Peyer's patch (tissue), 4 donors: ENCODE measurements around the gene SMYD3. TPM values are rescaled to one million over a fixed set of nuclear protein-coding genes. Genes with fewer than 3 reads are reported as not detected.

Source experiments
- DNase-seq, 3 donors: peaks; one replicate each; pipeline ENCODE4 v3.0.0-alpha.2; 2017 to 2019
- H3K27ac ChIP-seq, 4 donors: fragments of 200-600 bp; sonication (generic); one replicate each; pipeline ENCODE4 v1.5.1; 2016 to 2019
- H3K27me3 ChIP-seq, 2 donors: fragments of 200-600 bp; sonication (generic); one replicate each; pipeline ENCODE4 v1.5.1; 2019
- H3K36me3 ChIP-seq, 3 donors: fragments of 200-600 bp; sonication (generic); one replicate each; pipeline ENCODE4 v1.5.1; 2016 to 2019
- H3K4me1 ChIP-seq, 4 donors: fragments of 200-600 bp; sonication (generic); one replicate each; pipeline ENCODE4 v1.5.1; 2016 to 2019
- H3K4me3 ChIP-seq, 4 donors: fragments of 200-600 bp; sonication (generic); 1 replicate in 3 of 4; 2 replicates in 1 of 4; pipeline ENCODE4 v1.5.1; 2016 to 2019; ENCODE audit warnings: mild to moderate bottlenecking in 1 of 4
- H3K9me3 ChIP-seq, 4 donors: fragments of 200-600 bp; sonication (generic); one replicate each; pipeline ENCODE4 v1.5.1; 2016 to 2019; ENCODE audit warnings: mild to moderate bottlenecking in 1 of 4
- POLR2A ChIP-seq, 2 donors: fragments of 450-650 bp; IDR thresholded peaks; one replicate each; pipeline ENCODE4 v1.5.1; 2017; ENCODE audit warnings: antibody characterized with exemption in 2 of 2, mild to moderate bottlenecking in 2 of 2, moderate library complexity in 2 of 2
- total RNA-seq, 4 donors: library from RNA; depleted of rRNA; stranded (reverse); fragments of >200 nt; gene quantifications; one replicate each; pipeline ENCODE4 v1.1.0, GENCODE V29; 2016
- TF ChIP-seq, protein P1 (sequence below), 6 experiments: fragments of 450-650 bp in 4 of 6; fragments of 200-600 bp in 2 of 6; sonication (generic) in 1 of 6; IDR thresholded peaks; one replicate each; pipeline ENCODE4 v1.5.1; 2017 to 2019; ENCODE audit warnings: antibody characterized with exemption in 6 of 6, mild to moderate bottlenecking in 3 of 6, moderate library complexity in 1 of 6

SMYD3 gene
- total RNA-seq, 4 donors from 2014 or later, result 19.8 to 55.3 (median 26.9) TPM

DNA sequence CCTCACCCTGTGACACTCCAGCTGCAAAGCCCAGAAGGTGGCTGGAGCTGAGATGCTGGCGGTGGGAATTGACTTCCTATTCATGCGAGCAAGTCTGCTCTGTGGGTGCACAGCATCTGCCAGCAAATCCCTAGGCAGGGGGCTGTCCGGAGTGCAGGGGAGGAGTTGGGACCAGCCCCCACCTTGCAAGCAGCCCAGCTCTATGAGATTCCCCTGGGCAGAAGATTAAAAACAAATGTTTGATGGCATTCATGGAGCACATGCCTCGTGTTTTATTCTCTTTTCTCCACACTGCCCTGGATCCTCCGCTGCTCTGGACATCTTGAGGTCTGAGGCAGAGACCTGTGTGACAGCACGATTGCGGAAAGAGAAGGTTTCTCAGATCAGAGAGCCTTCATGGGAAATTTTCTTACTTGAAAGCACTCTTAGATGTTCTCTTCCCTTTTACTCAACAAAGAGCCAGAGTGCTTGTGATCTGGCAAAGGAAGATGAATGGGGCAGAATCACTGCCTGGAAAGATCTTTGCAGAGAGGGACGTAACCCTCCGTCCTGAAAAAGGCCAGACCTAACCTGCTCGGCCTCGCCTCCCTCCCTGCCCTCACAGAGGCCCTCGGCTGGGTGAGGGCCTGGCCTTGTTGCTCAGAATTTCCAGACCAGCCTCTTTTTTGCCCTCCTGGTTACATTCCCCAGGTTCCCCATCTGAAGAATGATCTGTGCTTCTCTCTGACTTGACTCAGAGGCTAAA lies 755.2 kb downstream of the SMYD3 start:
- H3K27ac ChIP-seq, result no peak overlapping the region
- no peak for DNase-seq
- H3K36me3 ChIP-seq, result no peaks in the 10 kb centered on the region
- no peaks in the 10 kb centered on the region for H3K4me1 ChIP-seq
- TF ChIP-seq, protein P1, sequence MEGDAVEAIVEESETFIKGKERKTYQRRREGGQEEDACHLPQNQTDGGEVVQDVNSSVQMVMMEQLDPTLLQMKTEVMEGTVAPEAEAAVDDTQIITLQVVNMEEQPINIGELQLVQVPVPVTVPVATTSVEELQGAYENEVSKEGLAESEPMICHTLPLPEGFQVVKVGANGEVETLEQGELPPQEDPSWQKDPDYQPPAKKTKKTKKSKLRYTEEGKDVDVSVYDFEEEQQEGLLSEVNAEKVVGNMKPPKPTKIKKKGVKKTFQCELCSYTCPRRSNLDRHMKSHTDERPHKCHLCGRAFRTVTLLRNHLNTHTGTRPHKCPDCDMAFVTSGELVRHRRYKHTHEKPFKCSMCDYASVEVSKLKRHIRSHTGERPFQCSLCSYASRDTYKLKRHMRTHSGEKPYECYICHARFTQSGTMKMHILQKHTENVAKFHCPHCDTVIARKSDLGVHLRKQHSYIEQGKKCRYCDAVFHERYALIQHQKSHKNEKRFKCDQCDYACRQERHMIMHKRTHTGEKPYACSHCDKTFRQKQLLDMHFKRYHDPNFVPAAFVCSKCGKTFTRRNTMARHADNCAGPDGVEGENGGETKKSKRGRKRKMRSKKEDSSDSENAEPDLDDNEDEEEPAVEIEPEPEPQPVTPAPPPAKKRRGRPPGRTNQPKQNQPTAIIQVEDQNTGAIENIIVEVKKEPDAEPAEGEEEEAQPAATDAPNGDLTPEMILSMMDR (IDR thresholded peaks at IDR 0.05), result no peak
- TF ChIP-seq POLR2A (IDR thresholded peaks at IDR 0.05), result no peak
- H3K4me3 ChIP-seq, result no peak overlapping the region
- no peaks in the 10 kb centered on the region for H3K9me3 ChIP-seq
- H3K27me3 ChIP-seq, result no peaks in the 10 kb centered on the region

GRCh38 chr1:245751116-245751515 lies 756.0 kb downstream of the SMYD3 start:
- Histone ChIP-seq H3K27ac (no peak overlapping the region), H3K4me1 (no peaks in the 10 kb centered on the region), H3K27me3 (no peaks in the 10 kb centered on the region), H3K9me3 (no peaks in the 10 kb centered on the region), H3K36me3 (no peaks in the 10 kb centered on the region), H3K4me3 (no peak overlapping the region)
- DNase-seq, result no peak
- TF ChIP-seq, protein P1 (IDR thresholded peaks at IDR 0.05), result no peak
- no peak for TF ChIP-seq POLR2A (IDR thresholded peaks at IDR 0.05)

- Histone ChIP-seq H3K9me3 (no peaks in the 10 kb centered on the region), H3K27me3 (no peaks in the 10 kb centered on the region), H3K27ac (no peak overlapping the region), H3K4me1 (no peaks in the 10 kb centered on the region), H3K36me3 (no peaks in the 10 kb centered on the region), H3K4me3 (no peak overlapping the region)
- no peak for DNase-seq
- no peak for TF ChIP-seq POLR2A (IDR thresholded peaks at IDR 0.05)
- TF ChIP-seq, protein P1 (IDR thresholded peaks at IDR 0.05), result no peak
Observed at GRCh38 chr1:245750261-245750660, 756.8 kb downstream of the SMYD3 start.

DNA sequence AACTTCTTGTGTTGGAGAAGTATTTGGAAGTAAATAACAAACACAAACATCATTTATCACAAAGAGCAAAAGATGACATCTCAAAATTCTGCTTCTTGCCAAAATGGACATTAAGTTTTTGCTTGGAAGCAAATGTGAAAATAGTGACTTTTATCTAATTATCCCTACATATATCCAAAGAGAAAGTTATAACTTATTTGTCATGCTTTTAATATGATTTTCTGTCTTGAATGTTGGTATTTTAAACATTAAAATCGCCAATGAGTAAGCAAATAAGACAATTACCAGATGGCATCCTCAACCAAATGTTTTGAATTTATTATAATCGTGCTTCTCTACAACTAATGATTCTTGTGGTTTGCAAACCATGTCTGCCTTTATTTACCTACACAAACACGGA lies 758.0 kb downstream of the SMYD3 start:
- no peaks in the 10 kb centered on the region for H3K27me3 ChIP-seq
- no peak for TF ChIP-seq POLR2A (IDR thresholded peaks at IDR 0.05)
- TF ChIP-seq, protein P1 (IDR thresholded peaks at IDR 0.05), result no peak
- H3K36me3 ChIP-seq, result no peaks in the 10 kb centered on the region
- H3K4me3 ChIP-seq, result no peak overlapping the region
- H3K4me1 ChIP-seq, result no peaks in the 10 kb centered on the region
- H3K9me3 ChIP-seq, result no peaks in the 10 kb centered on the region
- no peak for DNase-seq
- no peak overlapping the region for H3K27ac ChIP-seq

DNA sequence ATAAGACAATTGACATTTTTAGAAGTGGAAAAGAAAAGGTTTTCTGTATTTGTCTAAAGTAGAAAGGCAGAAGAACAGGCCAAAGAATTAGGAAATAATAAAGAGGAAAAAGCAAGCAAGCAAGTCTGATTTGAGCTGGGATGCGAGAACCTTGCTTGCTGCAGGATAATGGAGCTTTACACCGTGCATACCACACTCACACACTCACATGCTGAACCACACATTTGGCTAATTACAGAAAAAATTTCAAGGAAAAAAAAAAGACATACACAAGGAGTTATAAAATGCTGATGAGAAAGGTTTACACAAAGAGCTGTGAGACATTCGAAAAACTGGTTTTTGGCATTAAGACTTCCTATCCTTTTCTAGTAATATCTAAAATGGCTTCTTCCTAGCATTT lies 758.4 kb downstream of the SMYD3 start:
- H3K9me3 ChIP-seq, result no peaks in the 10 kb centered on the region
- TF ChIP-seq, protein P1 (IDR thresholded peaks at IDR 0.05), result no peak
- TF ChIP-seq POLR2A (IDR thresholded peaks at IDR 0.05), result no peak
- no peak overlapping the region for H3K27ac ChIP-seq
- DNase-seq, result no peak
- no peaks in the 10 kb centered on the region for H3K36me3 ChIP-seq
- no peaks in the 10 kb centered on the region for H3K27me3 ChIP-seq
- no peaks in the 10 kb centered on the region for H3K4me1 ChIP-seq
- no peak overlapping the region for H3K4me3 ChIP-seq
